Hindlimb muscle (tissue), 1 donor: ENCODE data around the gene TNFAIP2. TPM values are rescaled to one million over a fixed set of nuclear protein-coding genes. Genes with fewer than 3 reads are reported as not detected.

ENCODE experiments used
- DNase-seq: peaks from one replicate; pipeline ENCODE4 v3.0.0-alpha.2; 2013
- polyA plus RNA-seq: library from polyadenylated mRNA; unstranded; fragments of 120-200 nt; gene quantifications from one replicate; pipeline ENCODE4 v1.2.1, GENCODE V29; 2013; ENCODE audit not compliant: insufficient read length

Gene TNFAIP2
- polyA plus RNA-seq, 1 donor: 70.0 TPM

DNA sequence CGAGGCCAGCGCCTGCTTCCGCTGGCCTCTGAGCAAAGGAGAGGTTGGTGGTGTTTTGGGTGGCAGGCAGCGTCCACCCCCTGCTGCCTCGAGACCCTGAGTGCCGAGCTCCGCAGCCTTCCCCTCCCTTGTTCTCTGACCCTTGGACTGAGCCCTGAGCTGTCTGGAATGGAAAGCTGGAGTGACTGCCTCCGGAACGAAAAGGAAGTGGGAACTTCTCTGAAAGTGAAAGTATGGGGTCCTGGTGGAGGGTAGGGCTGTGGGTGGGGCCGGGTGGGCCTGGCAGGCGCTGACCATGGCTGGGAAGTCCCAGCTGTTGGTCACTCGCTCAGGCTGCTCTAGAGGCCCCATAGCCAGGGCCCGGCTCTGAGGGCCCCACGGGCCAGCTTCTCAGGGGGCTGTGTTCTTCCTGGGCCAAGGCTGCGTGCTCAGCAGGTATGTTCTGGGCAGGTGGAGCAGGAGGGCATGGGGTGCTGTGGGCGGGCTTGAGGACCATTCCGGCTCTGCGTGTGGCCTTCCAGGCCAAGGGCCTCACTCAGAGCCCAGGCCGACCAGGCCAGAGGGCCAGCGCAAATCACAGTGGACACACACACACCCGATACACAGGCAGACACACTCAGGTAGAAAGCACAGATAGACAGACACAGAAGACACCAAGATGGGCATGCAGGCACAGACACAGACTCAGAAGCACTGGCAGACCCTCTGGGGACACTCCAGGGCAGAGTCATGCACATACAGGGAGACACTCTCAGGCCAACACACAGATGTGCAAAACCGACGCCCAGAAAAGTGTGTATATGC lies 28.7 kb upstream of the TNFAIP2 start, which contains the start of gene EXOC3L4:
TSS of gene EXOC3L4 (plus strand) at position 320 of the 804 bp plus-strand sequence. CDS start 5,495 bp downstream, outside the sequence.
- no peak for DNase-seq

- DNase-seq: no peak
Measured at GRCh38 chr14:103095210-103095778, 28.0 kb upstream of the TNFAIP2 start.

DNA sequence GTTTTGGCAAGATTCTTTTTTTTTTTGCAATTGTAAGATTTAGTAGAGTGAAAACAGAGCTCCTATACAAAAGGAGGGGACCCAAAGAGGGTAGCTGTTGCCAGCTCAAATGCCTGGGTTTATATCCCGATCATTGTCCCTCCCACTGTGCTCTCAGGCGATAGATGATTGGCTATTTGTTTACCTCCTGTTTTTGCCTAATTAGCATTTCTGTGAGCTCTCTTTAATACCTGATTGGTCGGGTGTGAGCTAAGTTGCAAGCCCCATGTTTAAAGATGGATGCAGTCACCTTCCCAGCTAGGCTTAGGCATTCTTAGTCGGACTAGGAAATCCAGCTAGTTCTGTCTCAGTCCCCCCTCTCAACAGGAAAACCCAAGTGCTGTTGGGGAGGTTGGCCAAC lies 26.9 kb upstream of the TNFAIP2 start:
- DNase-seq: no peak

DNA sequence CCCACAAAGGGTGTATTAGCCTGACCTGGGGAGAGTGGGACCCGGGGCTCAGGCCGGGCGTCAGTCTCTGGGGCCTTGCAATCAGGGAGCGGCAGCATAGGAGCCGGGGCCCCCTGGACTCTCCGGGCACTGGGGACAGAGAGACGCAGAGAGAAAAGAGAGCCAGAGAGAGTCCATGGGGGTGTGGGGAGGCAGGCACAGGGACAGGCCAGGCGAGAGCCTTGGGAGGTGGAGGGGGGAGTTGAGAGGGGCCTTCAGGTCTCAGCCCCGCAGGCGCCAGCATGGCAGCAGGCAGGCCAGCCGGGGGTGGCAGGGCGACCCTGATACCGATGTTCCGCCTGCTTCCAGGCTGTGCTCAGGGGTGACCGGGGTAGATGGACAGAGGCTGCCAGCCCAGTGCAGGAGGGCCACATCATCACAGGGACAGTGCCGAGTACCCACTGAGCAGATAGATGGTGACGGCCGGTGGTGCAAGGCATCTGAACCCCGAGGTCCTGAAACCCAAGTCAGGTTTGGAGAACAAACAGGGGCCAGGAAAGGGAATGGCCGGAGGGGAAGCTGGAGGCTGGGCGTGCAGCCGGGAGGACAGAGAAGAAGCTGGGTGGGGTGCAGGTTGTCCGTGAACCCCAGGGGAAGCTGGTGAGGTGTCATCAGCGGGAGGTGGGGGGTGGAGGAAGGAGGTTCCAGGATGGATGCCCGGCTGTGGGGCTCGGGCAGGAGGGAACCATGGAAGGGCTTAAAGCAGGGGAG lies 25.8 kb upstream of the TNFAIP2 start:
- DNase-seq: no peak

DNA sequence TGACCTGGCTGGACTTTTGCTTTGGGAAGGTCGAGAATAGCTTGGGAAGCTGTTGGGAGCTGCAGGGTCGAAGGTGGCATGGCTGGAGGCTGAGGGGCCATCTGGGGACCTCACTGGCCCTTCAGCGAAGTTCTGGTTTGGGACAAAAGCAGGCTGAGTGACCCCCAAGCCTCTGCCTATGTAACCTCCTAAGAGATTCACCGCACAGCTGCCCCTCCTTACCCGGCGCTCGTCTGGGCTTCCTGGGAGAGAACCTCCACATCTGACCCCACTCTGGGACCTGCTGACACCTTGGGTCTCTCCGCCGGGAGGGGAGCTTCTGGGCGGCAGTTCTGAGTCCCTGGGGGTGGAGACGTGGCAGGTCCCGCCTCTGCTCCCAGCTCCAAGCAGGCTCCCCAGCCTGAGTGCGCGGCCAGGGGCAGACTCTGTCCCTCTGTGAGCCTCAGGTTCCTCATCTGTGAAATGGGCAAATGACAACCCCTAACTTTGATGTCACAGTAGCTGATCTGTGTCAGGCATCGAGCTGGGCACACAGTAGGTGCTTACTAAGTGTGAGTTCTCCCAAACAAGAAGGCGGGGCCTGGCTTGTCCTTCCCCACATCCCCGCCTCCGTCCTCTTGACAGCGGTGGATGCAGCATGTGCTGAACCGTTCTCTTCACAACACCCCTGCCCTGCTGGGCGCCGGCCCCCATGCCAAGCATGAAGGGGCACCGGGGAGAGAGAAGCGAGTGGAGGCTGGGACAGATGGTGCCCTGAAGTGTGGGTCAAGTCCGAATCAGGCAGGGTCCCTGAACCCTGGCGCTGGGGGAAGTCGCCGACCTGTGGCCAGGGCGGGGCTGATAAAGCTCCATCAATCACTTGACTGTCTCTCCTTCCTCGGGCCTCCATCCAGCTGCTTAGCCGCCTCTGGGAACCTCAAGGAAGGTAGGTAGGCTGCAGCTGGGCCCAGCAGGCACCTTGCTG lies 25.0 kb upstream of the TNFAIP2 start:
- DNase-seq: no peak

DNA sequence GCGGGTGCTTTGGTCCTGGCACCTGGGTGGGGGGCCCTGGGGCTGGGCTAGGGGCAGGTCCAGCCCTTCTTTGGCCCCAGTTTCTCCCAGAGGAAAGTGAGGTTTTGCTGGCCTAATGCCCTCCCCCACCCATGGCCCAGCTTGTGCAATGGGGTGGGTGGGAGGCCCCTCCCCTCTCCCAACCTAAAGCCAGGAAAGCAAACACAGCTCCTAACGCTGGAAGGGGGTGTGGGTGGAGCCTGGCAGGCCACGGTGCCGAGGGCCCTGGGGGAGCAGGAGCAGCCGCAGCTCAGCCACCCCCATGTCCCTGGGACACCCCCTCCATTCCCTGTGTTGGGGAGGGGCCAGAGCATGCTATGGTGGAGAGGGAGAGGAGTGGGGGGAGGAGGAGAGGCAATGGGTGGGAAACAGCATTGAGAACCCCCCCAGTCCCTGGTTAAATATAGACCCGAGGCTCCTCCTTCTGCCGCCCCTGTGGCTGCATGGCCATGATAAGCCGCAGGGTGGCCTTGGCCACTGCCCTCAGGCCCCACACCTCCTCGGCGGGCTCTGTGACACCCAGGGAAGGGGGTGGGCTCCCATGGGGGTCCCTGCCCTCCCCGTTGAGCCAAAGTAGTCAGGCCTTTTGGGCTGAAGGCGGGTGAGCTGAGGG lies 24.1 kb upstream of the TNFAIP2 start:
- no peak for DNase-seq

DNA sequence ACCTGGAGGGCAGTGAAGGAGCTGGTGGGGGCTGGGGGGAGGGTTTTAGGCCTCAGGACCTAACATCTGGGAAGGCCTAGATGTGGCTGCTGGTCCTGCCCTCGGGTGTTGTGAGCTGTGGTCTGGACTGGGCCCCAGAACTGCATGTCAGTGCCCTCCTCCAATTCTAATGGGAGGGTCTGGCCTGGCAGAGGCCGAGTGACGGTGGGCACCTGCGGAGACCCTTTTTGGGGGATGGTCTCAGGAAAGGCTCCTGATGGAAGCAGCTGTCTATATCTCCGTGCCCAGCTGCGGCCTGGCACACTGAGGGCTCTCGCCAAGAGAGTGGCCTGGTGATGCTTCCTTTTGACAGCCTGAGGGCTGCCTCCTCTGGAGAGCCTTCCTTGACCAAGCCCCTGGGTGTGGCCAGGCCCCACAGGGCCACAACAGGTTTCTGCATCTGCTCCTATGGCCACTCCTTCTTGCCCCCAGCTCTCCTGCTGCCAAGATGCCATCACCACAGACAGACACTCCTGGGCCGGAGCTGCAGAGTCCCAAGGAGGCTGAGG lies 23.5 kb upstream of the TNFAIP2 start:
- DNase-seq: no peak

- DNase-seq: no peak
Measured at GRCh38 chr14:103100281-103101121, 22.8 kb upstream of the TNFAIP2 start.

DNA sequence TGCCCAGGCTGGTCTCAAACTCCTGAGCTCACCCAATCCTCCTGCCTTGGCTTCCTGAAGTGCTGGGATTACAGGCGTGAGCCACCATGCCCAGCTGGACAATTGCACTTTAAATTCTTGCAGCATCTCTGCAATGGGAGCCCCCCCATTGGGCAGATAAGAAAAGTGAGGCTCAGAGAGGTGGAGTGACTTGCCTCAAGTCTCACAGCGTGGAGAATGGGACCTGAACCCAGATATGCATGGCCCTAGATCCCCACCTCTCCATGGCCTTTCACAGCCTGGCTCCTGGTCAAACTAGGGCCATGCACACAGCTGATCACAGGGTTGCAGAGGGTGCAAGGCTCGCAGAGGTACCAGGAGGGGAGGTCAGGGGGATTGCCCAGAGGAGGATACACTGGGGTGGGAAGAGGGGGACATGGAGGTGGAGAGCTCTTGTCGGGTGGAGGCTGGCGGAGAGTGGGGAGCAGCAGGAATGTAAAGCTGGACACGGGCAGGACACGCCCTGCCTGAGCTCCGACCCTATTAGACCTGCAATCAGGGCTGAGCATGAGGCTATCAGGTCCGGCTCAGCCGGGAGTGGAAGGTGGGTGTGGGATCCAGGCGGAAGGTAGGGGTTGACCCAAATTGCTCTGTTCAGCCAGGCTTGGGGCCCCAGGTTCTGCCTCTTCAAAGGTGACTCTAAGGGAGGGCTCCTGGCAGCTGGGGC lies 21.9 kb upstream of the TNFAIP2 start:
- no peak for DNase-seq

DNA sequence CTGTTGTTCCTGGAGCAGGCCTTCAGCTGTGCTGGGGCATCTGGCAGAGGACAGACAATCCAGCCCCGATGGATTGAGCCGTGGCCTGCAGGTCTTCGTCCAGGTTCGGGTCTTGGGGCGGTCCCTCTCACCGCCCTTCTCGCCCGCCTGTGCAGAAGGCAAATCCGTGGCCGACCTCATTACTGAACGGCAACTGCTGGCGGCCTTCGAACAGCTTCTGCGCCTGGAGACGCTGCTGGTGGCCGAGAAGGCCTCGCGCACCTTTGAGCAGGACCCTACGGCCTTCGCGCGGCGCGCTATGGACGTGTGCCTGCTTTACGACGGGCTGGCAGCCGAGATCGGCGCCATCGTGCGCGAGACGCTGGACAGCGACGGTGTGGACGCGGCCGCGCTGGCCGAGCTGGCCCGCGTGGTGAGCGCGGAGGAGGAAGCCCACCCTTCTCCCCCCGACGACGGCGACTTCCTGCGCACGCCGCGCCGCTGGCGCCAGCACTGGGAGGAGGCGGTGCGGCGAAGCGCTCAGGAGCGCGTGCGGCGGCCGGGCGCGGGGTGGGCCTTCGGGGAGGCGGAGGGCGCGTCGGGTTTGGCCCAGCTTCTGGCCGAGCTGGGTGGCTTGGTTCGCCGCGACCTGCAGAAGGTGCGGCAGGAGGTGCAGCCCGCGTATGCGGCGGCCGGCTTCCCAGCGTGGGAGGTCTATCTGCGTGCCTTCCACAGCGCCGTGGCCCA lies 21.1 kb upstream of the TNFAIP2 start:
- DNase-seq: no peak

- DNase-seq: no peak
Measured at GRCh38 chr14:103102689-103103260, 20.5 kb upstream of the TNFAIP2 start.

- no peak for DNase-seq
Measured at GRCh38 chr14:103103461-103104388, 19.5 kb upstream of the TNFAIP2 start.

- DNase-seq: no peak
Measured at GRCh38 chr14:103104389-103104653, 18.9 kb upstream of the TNFAIP2 start.

- peak; percentile 76 for DNase-seq
Measured at GRCh38 chr14:103104654-103105452, 18.4 kb upstream of the TNFAIP2 start.

DNA sequence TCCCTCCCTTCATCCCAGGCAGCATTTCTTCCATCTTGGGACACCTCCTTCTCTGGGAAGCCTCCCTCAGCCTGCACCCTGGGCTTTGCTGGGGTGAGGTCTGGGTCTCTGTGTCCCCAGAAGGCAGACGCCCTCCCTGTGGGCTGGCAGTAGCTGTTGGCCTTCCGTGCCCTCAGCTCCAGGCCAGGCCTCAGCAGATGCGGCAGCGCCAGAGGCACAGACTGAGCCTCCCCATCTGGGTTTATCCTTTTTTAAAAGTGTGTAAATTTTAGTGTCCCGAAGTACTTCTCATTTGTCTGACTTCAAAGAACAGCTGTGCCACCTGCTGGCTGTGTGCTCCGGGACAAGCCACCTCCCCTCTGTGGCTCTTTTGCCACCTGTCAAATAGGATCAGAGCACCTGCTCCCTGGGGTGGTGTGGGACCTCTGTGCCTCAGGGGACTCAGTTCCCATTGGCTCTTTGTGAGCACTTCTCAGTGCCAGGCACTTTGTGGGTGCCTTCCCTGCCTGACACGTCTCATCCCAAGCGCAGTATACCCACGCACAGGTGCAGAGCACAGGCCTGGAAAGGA lies 17.6 kb upstream of the TNFAIP2 start:
- DNase-seq: no peak

- DNase-seq: no peak
Measured at GRCh38 chr14:103107455-103107854, 15.8 kb upstream of the TNFAIP2 start.
